HG03457 (cell line): Measurements from ENCODE around the gene MINK1.

ENCODE experiments used
- ATAC-seq: cut with Tn5 transposase; IDR thresholded peaks from one replicate; pipeline ENCODE4 v1.9.1; 2021; ENCODE audit warnings: moderate number of reproducible peaks; ENCODE audit not compliant: unreplicated experiment

Gene MINK1

GRCh38 chr17:4833178-4833940 is at the start of gene MINK1:
Gene MINK1, plus strand, starts transcription at chr17:4833340. Its CDS starts 244 bp downstream, at chr17:4833584.
- peak; percentile 85 for ATAC-seq

- ATAC-seq: no peak
Observed at GRCh38 chr17:4785311-4786105, 47.6 kb upstream of the MINK1 start.

- no peak for ATAC-seq
Observed at GRCh38 chr17:4786106-4786511, 47.0 kb upstream of the MINK1 start, which contains the start of gene VMO1. Gene VMO1, minus strand, starts transcription at chr17:4786364. Its CDS starts 12 bp downstream, at chr17:4786352.

GRCh38 chr17:4786516-4786915 is 46.6 kb upstream of the MINK1 start:
- ATAC-seq: no peak

- no peak for ATAC-seq
Observed at GRCh38 chr17:4788159-4788806, 44.9 kb upstream of the MINK1 start.

GRCh38 chr17:4788807-4789700 is 44.1 kb upstream of the MINK1 start, which contains the start of gene GLTPD2:
Gene GLTPD2, plus strand, starts transcription at chr17:4788964. Its CDS starts 48 bp downstream, at chr17:4789012.
- peak; percentile 12 for ATAC-seq

GRCh38 chr17:4789701-4789950 is 43.5 kb upstream of the MINK1 start:
- ATAC-seq: no peak

GRCh38 chr17:4789951-4790704 is 43.0 kb upstream of the MINK1 start:
- ATAC-seq: peak; percentile 70

- ATAC-seq: no peak
Observed at GRCh38 chr17:4790705-4791088, 42.4 kb upstream of the MINK1 start.

GRCh38 chr17:4795168-4795567 is 38.0 kb upstream of the MINK1 start:
- no peak for ATAC-seq

GRCh38 chr17:4796552-4796920 is 36.6 kb upstream of the MINK1 start:
- ATAC-seq: no peak

GRCh38 chr17:4800462-4801196 is 32.5 kb upstream of the MINK1 start:
- ATAC-seq: no peak

GRCh38 chr17:4802228-4802627 is 30.9 kb upstream of the MINK1 start, which contains the start of gene C17orf114:
Gene C17orf114, minus strand, starts transcription at chr17:4802328.
- no peak for ATAC-seq

- ATAC-seq: no peak
Observed at GRCh38 chr17:4806456-4806776, 26.7 kb upstream of the MINK1 start.

GRCh38 chr17:4806777-4807604 is 26.1 kb upstream of the MINK1 start, which contains the start of gene PLD2:
Gene PLD2, plus strand, starts transcription at chr17:4807152. Its CDS starts 621 bp downstream, at chr17:4807773.
- peak; percentile 67 for ATAC-seq

GRCh38 chr17:4807605-4808377 is 25.3 kb upstream of the MINK1 start:
- ATAC-seq: no peak

GRCh38 chr17:4808378-4808767 is 24.8 kb upstream of the MINK1 start:
- no peak for ATAC-seq
